PC-3 (cell line): ENCODE results near the gene OCA2. TPM values are rescaled to one million over a fixed set of nuclear protein-coding genes. Genes with fewer than 3 reads are reported as not detected.
"Not testable (repeated sequence)": the region's sequence is repeated elsewhere in the genome, so short reads cannot be mapped to it uniquely, and the experiment has no call there.

Source experiments
- ATAC-seq: fragments of 200-7000 bp; cut with Tn5 transposase; 2 replicates; pipeline ENCODE4 v1.9.1; 2020; ENCODE audit warnings: mild to moderate bottlenecking, moderate library complexity
- BruUV-seq: library from RNA; stranded (reverse); fragments of 400-500 nt; replicated peaks from 2 replicates; lab custom pipeline; 2021; lab: Mats Ljungman, UMichigan
- CTCF ChIA-PET: fragments of 300-600 bp; sonication (Branson Sonifier 250); formaldehyde crosslinking; loops from one replicate; lab custom pipeline; 2022; ENCODE audit warnings: antibody characterized with exemption; lab: Charles Lee
- POLR2A ChIA-PET: fragments of 300-600 bp; sonication (Branson Sonifier 250); formaldehyde crosslinking; loops from one replicate; lab custom pipeline; 2022; ENCODE audit warnings: antibody characterized with exemption; ENCODE audit not compliant: unreplicated experiment; lab: Charles Lee
- DNase-seq: peaks from one replicate; pipeline ENCODE4 v3.0.0-alpha.2; 2015
- H2AFZ ChIP-seq: fragments of 300-600 bp; sonication (generic); 2 replicates; pipeline ENCODE4 v1.6.0; 2016; ENCODE audit warnings: antibody characterized with exemption, low read length
- H3F3A ChIP-seq: fragments of 300-600 bp; sonication (generic); one replicate; pipeline ENCODE4 v1.6.0; 2017; ENCODE audit warnings: antibody characterized with exemption, low read length, control low read depth, mild to moderate bottlenecking; ENCODE audit not compliant: unreplicated experiment
- H3K27ac ChIP-seq: fragments of 300-600 bp; sonication (generic); 2 replicates; pipeline ENCODE4 v1.5.1; 2016; ENCODE audit warnings: mild to moderate bottlenecking, low read length
- H3K27me3 ChIP-seq: fragments of 300-600 bp; sonication (generic); 2 replicates; pipeline ENCODE4 v1.6.1; 2016; ENCODE audit warnings: low read length, mixed read lengths
- H3K36me3 ChIP-seq: fragments of 300-600 bp; sonication (generic); 2 replicates; pipeline ENCODE4 v1.6.1; 2016; ENCODE audit warnings: low read depth, mixed run types, low read length, mixed read lengths
- H3K4me1 ChIP-seq: fragments of 300-600 bp; sonication (generic); 2 replicates; pipeline ENCODE4 v1.5.1; 2016; ENCODE audit warnings: low read length; ENCODE audit not compliant: insufficient read depth
- H3K4me2 ChIP-seq: fragments of 300-600 bp; sonication (generic); 2 replicates; pipeline ENCODE4 v1.6.0; 2016; ENCODE audit warnings: low read length
- H3K4me3 ChIP-seq: fragments of 300-600 bp; sonication (generic); 2 replicates; pipeline ENCODE4 v1.5.1; 2016; ENCODE audit warnings: mild to moderate bottlenecking, low read length, mixed read lengths
- H3K79me2 ChIP-seq: fragments of 300-600 bp; sonication (generic); 2 replicates; pipeline ENCODE4 v1.6.1; 2017; ENCODE audit warnings: low read length, mixed read lengths
- H3K9ac ChIP-seq: fragments of 300-600 bp; sonication (generic); 2 replicates; pipeline ENCODE4 v1.6.0; 2016; ENCODE audit warnings: mild to moderate bottlenecking, low read length
- H3K9me2 ChIP-seq: fragments of 300-600 bp; sonication (generic); replicated peaks from 2 replicates; pipeline ENCODE4 v1.6.1; 2016; ENCODE audit warnings: mixed run types, low read length, mixed read lengths
- H3K9me3 ChIP-seq: fragments of 300-600 bp; sonication (generic); 2 replicates; pipeline ENCODE4 v1.6.1; 2016; ENCODE audit warnings: low read length, mixed read lengths
- H4K20me1 ChIP-seq: fragments of 300-600 bp; sonication (generic); 2 replicates; pipeline ENCODE4 v1.6.1; 2016; ENCODE audit warnings: low read length, mixed read lengths
- EZH2 ChIP-seq: fragments of 300-600 bp; sonication (generic); IDR thresholded peaks from one replicate; pipeline ENCODE4 v1.6.1; 2017; ENCODE audit warnings: antibody characterized with exemption, mild to moderate bottlenecking, low read length; ENCODE audit not compliant: unreplicated experiment
- EZH2phosphoT487 ChIP-seq: fragments of 300-600 bp; sonication (generic); IDR thresholded peaks from 2 replicates; pipeline ENCODE4 v1.6.1; 2018; ENCODE audit warnings: mild to moderate bottlenecking, antibody characterized with exemption, low read length, borderline replicate concordance
- intact Hi-C: fragments of 100-400 bp; cut with micrococcal nuclease; formaldehyde crosslinking; loops from 2 replicates; pipeline ENCODE4 v1.9.0; 2023
- total RNA-seq: library from RNA; depleted of rRNA; stranded (reverse); fragments of >200 nt; gene quantifications from 2 replicates; pipeline ENCODE4 v1.2.3, GENCODE V29; 2014
- TF ChIP-seq, protein P1 (sequence below): fragments of 300-600 bp; sonication (generic); conservative IDR thresholded peaks from 2 replicates; pipeline ENCODE4 v1.5.1; 2017; ENCODE audit warnings: antibody characterized with exemption, low read depth, mild to moderate bottlenecking, low read length

Gene OCA2
- total RNA-seq, 1 experiment from 2014 or later, result not detected

DNA sequence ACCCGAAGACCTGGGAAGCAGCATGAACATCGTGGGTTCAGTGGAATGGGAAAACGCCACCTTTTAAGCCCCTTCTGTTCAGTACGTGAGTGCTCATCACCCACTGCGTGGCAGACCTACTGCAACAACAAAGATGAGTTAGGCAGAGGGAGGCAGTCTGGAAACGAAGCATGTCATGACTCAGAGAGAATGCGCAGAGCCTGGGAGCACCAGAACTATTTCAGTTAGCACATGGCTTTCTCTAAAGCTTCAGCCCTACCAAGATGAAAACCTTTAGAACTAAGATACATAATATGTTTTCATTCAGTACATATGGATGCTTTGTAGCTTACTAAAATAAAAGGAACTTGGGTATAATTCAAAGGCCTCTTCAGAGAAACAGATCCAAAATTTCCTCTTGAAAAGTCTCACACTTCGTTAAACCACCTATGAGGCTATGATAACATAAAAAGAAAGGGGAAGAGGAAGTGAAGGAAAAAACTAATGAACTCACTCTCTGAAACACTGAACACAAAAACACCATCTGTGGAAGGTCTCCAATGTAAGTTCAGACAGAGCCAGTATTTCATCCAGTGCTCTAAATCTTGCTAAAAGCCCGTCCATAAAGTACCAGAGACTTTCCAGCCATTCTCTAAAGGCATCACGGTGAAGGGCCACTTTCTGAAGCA lies 140.1 kb downstream of the OCA2 start:
- intact Hi-C loops, result no loop called here
- no peaks in the 10 kb centered on the region for H3K9me2 ChIP-seq
- H4K20me1 ChIP-seq, result no peaks in the 10 kb centered on the region
- H3K9ac ChIP-seq, result no peak overlapping the region
- no peaks in the 10 kb centered on the region for H3K79me2 ChIP-seq
- no TSS peak for BruUV-seq
- CTCF ChIA-PET, result no interaction called here
- no peak for TF ChIP-seq EZH2phosphoT487
- TF ChIP-seq, protein P1, sequence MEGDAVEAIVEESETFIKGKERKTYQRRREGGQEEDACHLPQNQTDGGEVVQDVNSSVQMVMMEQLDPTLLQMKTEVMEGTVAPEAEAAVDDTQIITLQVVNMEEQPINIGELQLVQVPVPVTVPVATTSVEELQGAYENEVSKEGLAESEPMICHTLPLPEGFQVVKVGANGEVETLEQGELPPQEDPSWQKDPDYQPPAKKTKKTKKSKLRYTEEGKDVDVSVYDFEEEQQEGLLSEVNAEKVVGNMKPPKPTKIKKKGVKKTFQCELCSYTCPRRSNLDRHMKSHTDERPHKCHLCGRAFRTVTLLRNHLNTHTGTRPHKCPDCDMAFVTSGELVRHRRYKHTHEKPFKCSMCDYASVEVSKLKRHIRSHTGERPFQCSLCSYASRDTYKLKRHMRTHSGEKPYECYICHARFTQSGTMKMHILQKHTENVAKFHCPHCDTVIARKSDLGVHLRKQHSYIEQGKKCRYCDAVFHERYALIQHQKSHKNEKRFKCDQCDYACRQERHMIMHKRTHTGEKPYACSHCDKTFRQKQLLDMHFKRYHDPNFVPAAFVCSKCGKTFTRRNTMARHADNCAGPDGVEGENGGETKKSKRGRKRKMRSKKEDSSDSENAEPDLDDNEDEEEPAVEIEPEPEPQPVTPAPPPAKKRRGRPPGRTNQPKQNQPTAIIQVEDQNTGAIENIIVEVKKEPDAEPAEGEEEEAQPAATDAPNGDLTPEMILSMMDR, result no peak
- no peak for TF ChIP-seq EZH2
- no peaks in the 10 kb centered on the region for H3K4me1 ChIP-seq
- H3K27ac ChIP-seq, result no peak overlapping the region
- DNase-seq (no peak), ATAC-seq (no peak)
- H3F3A ChIP-seq, result no peaks in the 10 kb centered on the region
- H3K4me2 ChIP-seq, result no peak overlapping the region
- no peak overlapping the region for H2AFZ ChIP-seq
- no peak overlapping the region for H3K4me3 ChIP-seq
- 0 out of 2 replicates have a peak, but pooled peaks cover 6% of the 10 kb centered on the region for H3K9me3 ChIP-seq
- POLR2A ChIA-PET, result no interaction called here
- H3K36me3 ChIP-seq, result no peaks in the 10 kb centered on the region
- no peaks in the 10 kb centered on the region for H3K27me3 ChIP-seq

GRCh38 chr15:27956285-27956684 lies 142.8 kb downstream of the OCA2 start:
- Histone ChIP-seq H3K27me3 (no peaks in the 10 kb centered on the region), H3K27ac (no peak overlapping the region), H3K4me1 (no peaks in the 10 kb centered on the region), H3K4me2 (no peak overlapping the region), H3K4me3 (no peak overlapping the region), H3F3A (no peaks in the 10 kb centered on the region), H3K9me3 (no peaks in the 10 kb centered on the region), H2AFZ (no peak overlapping the region), H3K9ac (no peak overlapping the region), H4K20me1 (no peaks in the 10 kb centered on the region), H3K79me2 (no peaks in the 10 kb centered on the region), H3K36me3 (no peaks in the 10 kb centered on the region), H3K9me2 (no peaks in the 10 kb centered on the region)
- intact Hi-C loops, result no loop called here
- DNase-seq (no peak), ATAC-seq (no peak)
- CTCF ChIA-PET, result no interaction called here
- no peak for TF ChIP-seq EZH2
- TF ChIP-seq, protein P1, result no peak
- TF ChIP-seq EZH2phosphoT487, result no peak
- POLR2A ChIA-PET, result no interaction called here
- BruUV-seq, result no TSS peak

GRCh38 chr15:27955087-27955486 lies 144.0 kb downstream of the OCA2 start:
- TF ChIP-seq EZH2phosphoT487 (no peak), EZH2 (no peak)
- TF ChIP-seq, protein P1, result no peak
- ATAC-seq, result no peak
- ChIA-PET CTCF (no interaction called here), POLR2A (no interaction called here)
- no peaks in the 10 kb centered on the region for H3K36me3 ChIP-seq
- H3K4me3 ChIP-seq, result no peak overlapping the region
- no peaks in the 10 kb centered on the region for H3K4me1 ChIP-seq
- no peaks in the 10 kb centered on the region for H3K9me2 ChIP-seq
- H3K27me3 ChIP-seq, result no peaks in the 10 kb centered on the region
- H3K9me3 ChIP-seq, result no peaks in the 10 kb centered on the region
- H3F3A ChIP-seq, result no peaks in the 10 kb centered on the region
- H2AFZ ChIP-seq, result no peak overlapping the region
- no peaks in the 10 kb centered on the region for H3K79me2 ChIP-seq
- BruUV-seq, result no TSS peak
- no peak overlapping the region for H3K9ac ChIP-seq
- no peak overlapping the region for H3K4me2 ChIP-seq
- H3K27ac ChIP-seq, result no peak overlapping the region
- intact Hi-C loops, result no loop called here
- DNase-seq, result no peak
- no peaks in the 10 kb centered on the region for H4K20me1 ChIP-seq

GRCh38 chr15:27952593-27952992 lies 146.5 kb downstream of the OCA2 start:
- H3K36me3 ChIP-seq, H4K20me1 ChIP-seq, DNase-seq, H3K27me3 ChIP-seq, H3K4me3 ChIP-seq, H3K4me1 ChIP-seq, CTCF ChIA-PET, H2AFZ ChIP-seq, H3K9ac ChIP-seq, H3K9me2 ChIP-seq, H3K9me3 ChIP-seq, H3K79me2 ChIP-seq, H3K4me2 ChIP-seq, H3F3A ChIP-seq, intact Hi-C loops, BruUV-seq, ATAC-seq, H3K27ac ChIP-seq, POLR2A ChIA-PET: not testable (repeated sequence)
